Loucy (cell line): ENCODE data around the gene AGO3.

Experiments
- H2AFZ ChIP-seq: fragments of 200-600 bp; sonication (generic); 2 replicates; pipeline ENCODE4 v1.6.0; 2016; ENCODE audit warnings: antibody characterized with exemption, mild to moderate bottlenecking, low read length, moderate library complexity
- H3F3A ChIP-seq: fragments of 200-600 bp; 2 replicates; pipeline ENCODE4 v1.6.0; 2016; ENCODE audit warnings: antibody characterized with exemption, low read depth, mild to moderate bottlenecking
- H3K27me3 ChIP-seq: fragments of 200-600 bp; sonication (generic); 2 replicates; pipeline ENCODE4 v1.6.1; 2014; ENCODE audit warnings: low read length, mild to moderate bottlenecking; ENCODE audit not compliant: insufficient read depth, poor library complexity, severe bottlenecking
- H3K36me3 ChIP-seq: fragments of 200-600 bp; sonication (generic); 2 replicates; pipeline ENCODE4 v1.6.1; 2016; ENCODE audit warnings: low read length; ENCODE audit not compliant: insufficient read depth
- H3K4me1 ChIP-seq: fragments of 200-600 bp; sonication (generic); 2 replicates; pipeline ENCODE4 v1.5.1; 2014; ENCODE audit warnings: low read length, mild to moderate bottlenecking; ENCODE audit not compliant: insufficient read depth, poor library complexity, severe bottlenecking
- H3K4me2 ChIP-seq: fragments of 200-600 bp; sonication (generic); 2 replicates; pipeline ENCODE4 v1.6.0; 2014; ENCODE audit warnings: antibody characterized with exemption, low read length, low read depth, mild to moderate bottlenecking; ENCODE audit not compliant: poor library complexity, severe bottlenecking
- H3K4me3 ChIP-seq: fragments of 200-600 bp; sonication (generic); 2 replicates; pipeline ENCODE4 v1.5.1; 2014; ENCODE audit warnings: low read length, mild to moderate bottlenecking, mixed read lengths; ENCODE audit not compliant: poor library complexity, severe bottlenecking
- H3K79me2 ChIP-seq: fragments of 200-600 bp; sonication (generic); 2 replicates; pipeline ENCODE4 v1.6.1; 2014; ENCODE audit warnings: low read length; ENCODE audit not compliant: insufficient read depth
- H3K9ac ChIP-seq: fragments of 200-600 bp; sonication (generic); 2 replicates; pipeline ENCODE4 v1.6.0; 2014; ENCODE audit warnings: mild to moderate bottlenecking, low read depth, low read length, moderate library complexity; ENCODE audit not compliant: poor library complexity, severe bottlenecking
- H3K9me2 ChIP-seq: fragments of 200-600 bp; sonication (generic); replicated peaks from 2 replicates; pipeline ENCODE4 v1.6.1; 2016; ENCODE audit warnings: low read depth, low read length, mixed read lengths
- H3K9me3 ChIP-seq: fragments of 200-600 bp; sonication (generic); 2 replicates; pipeline ENCODE4 v1.6.1; 2014; ENCODE audit warnings: mild to moderate bottlenecking, antibody characterized with exemption, low read length, low read depth; ENCODE audit not compliant: insufficient read depth
- H4K20me1 ChIP-seq: fragments of 200-600 bp; sonication (generic); 2 replicates; pipeline ENCODE4 v1.6.0; 2014; ENCODE audit warnings: antibody characterized with exemption, low read length, mild to moderate bottlenecking; ENCODE audit not compliant: insufficient read depth, poor library complexity, severe bottlenecking
- CTCF ChIP-seq: fragments of 200-600 bp; sonication (generic); conservative IDR thresholded peaks from 2 replicates; pipeline ENCODE4 v1.5.1; 2014; ENCODE audit warnings: mild to moderate bottlenecking, antibody characterized with exemption, low read length
- EZH2phosphoT487 ChIP-seq: fragments of 200-600 bp; IDR thresholded peaks from 2 replicates; pipeline ENCODE4 v1.6.1; 2018; ENCODE audit warnings: antibody characterized with exemption, mild to moderate bottlenecking, moderate library complexity, borderline replicate concordance

The AGO3 gene

GRCh38 chr1:36093226-36093625 lies 162.3 kb downstream of the AGO3 start:
- no peaks in the 10 kb centered on the region for H3K9me2 ChIP-seq
- no peaks in the 10 kb centered on the region for H3F3A ChIP-seq
- H3K4me3 ChIP-seq: no peak overlapping the region
- H3K79me2 ChIP-seq: peaks cover 41% of the 10 kb centered on the region
- no peak overlapping the region for H2AFZ ChIP-seq
- H3K36me3 ChIP-seq: peaks cover 16% of the 10 kb centered on the region; the same call in 1 of the 2 replicates
- no peak for TF ChIP-seq EZH2phosphoT487
- TF ChIP-seq CTCF: no peak
- peaks cover 15% of the 10 kb centered on the region for H4K20me1 ChIP-seq
- H3K4me2 ChIP-seq: no peak overlapping the region
- H3K9ac ChIP-seq: no peak overlapping the region
- H3K27me3 ChIP-seq: no peaks in the 10 kb centered on the region
- H3K4me1 ChIP-seq: peaks cover 12% of the 10 kb centered on the region
- H3K9me3 ChIP-seq: no peaks in the 10 kb centered on the region

- Histone ChIP-seq H3K27me3 (no peaks in the 10 kb centered on the region), H4K20me1 (peaks cover 15% of the 10 kb centered on the region), H3K4me3 (no peak overlapping the region), H3F3A (no peaks in the 10 kb centered on the region), H3K4me2 (no peak overlapping the region), H3K36me3 (peaks cover 16% of the 10 kb centered on the region; the same call in 1 of the 2 replicates), H2AFZ (no peak overlapping the region), H3K9ac (no peak overlapping the region), H3K79me2 (peaks cover 40% of the 10 kb centered on the region), H3K4me1 (peaks cover 10% of the 10 kb centered on the region), H3K9me2 (no peaks in the 10 kb centered on the region), H3K9me3 (no peaks in the 10 kb centered on the region)
- no peak for TF ChIP-seq CTCF
- no peak for TF ChIP-seq EZH2phosphoT487
Measured at GRCh38 chr1:36093929-36094328, 163.0 kb downstream of the AGO3 start.

GRCh38 chr1:36094621-36095061 lies 163.7 kb downstream of the AGO3 start:
- H2AFZ ChIP-seq: no peak overlapping the region
- H3K4me2 ChIP-seq: no peak overlapping the region
- H3K36me3 ChIP-seq: peaks cover 16% of the 10 kb centered on the region; the same call in 1 of the 2 replicates
- peaks cover 9% of the 10 kb centered on the region for H3K4me1 ChIP-seq
- H3K27me3 ChIP-seq: no peaks in the 10 kb centered on the region
- no peaks in the 10 kb centered on the region for H3K9me2 ChIP-seq
- no peaks in the 10 kb centered on the region for H3F3A ChIP-seq
- H3K9ac ChIP-seq: no peak overlapping the region
- TF ChIP-seq EZH2phosphoT487: no peak
- no peak for TF ChIP-seq CTCF
- H3K4me3 ChIP-seq: no peak overlapping the region
- H4K20me1 ChIP-seq: peaks cover 8% of the 10 kb centered on the region
- peaks cover 33% of the 10 kb centered on the region for H3K79me2 ChIP-seq
- no peaks in the 10 kb centered on the region for H3K9me3 ChIP-seq
